Esophagus muscularis mucosa (tissue), 3 donors: Measurements from ENCODE around the gene CTDNEP1.

ENCODE experiments used
- CTCF ChIP-seq, 3 experiments: fragments of 200-600 bp in 2 of 3; fragments of 450-650 bp in 1 of 3; sonication (generic) in 2 of 3; IDR thresholded peaks; one replicate each; pipeline ENCODE4 v1.5.1; 2017 to 2019; ENCODE audit warnings: antibody characterized with exemption in 3 of 3, mild to moderate bottlenecking in 2 of 3, moderate library complexity in 1 of 3
- POLR2A ChIP-seq: fragments of 450-650 bp; IDR thresholded peaks from one replicate; pipeline ENCODE4 v1.6.1; 2017; ENCODE audit warnings: antibody characterized with exemption, moderate library complexity, mild to moderate bottlenecking, low read depth

- no peak for TF ChIP-seq CTCF (IDR thresholded peaks at IDR 0.05)
- TF ChIP-seq POLR2A, result no peak
These were observed 27.9 kb upstream of the CTDNEP1 start for GRCh38 chr17:7279448-7279847.
